HL-60 (cell line): Measurements from ENCODE around the gene SNX9.

Experiments
- DNase-seq, 2 experiments: peaks; one replicate each; pipeline ENCODE4 v3.0.0-alpha.2; 2010 to 2020; ENCODE audit warnings: low read depth in 1 of 2, low spot score in 1 of 2
- H3K27ac ChIP-seq: fragments of 250-450 bp; sonication (Bioruptor Pico); replicated peaks from 2 replicates; pipeline ENCODE4 v1.5.1; 2020; ENCODE audit warnings: mild to moderate bottlenecking, moderate library complexity
- H3K27me3 ChIP-seq: fragments of 250-450 bp; sonication (Bioruptor Pico); 2 replicates; pipeline ENCODE4 v1.5.1; 2021; ENCODE audit warnings: mild to moderate bottlenecking, moderate library complexity; ENCODE audit not compliant: insufficient read depth, poor library complexity, severe bottlenecking
- H3K4me3 ChIP-seq: replicated peaks from 2 replicates; pipeline ENCODE4 v1.5.1; 2011; ENCODE audit warnings: mild to moderate bottlenecking, control low read depth, low read length; ENCODE audit not compliant: insufficient read depth
- GABPA ChIP-seq: IDR thresholded peaks from 2 replicates; pipeline ENCODE4 v1.6.1; 2012; ENCODE audit warnings: low read depth
- POLR2AphosphoS5 ChIP-seq: IDR thresholded peaks from 2 replicates; pipeline ENCODE4 v1.6.1; 2012; ENCODE audit warnings: low read depth
- SPI1 ChIP-seq: IDR thresholded peaks from 2 replicates; pipeline ENCODE4 v1.6.1; 2012; ENCODE audit warnings: low read depth, mild to moderate bottlenecking, borderline replicate concordance
- TF ChIP-seq, protein P1 (sequence below): IDR thresholded peaks from 2 replicates; pipeline ENCODE4 v1.6.1; 2012; ENCODE audit warnings: low read depth; ENCODE audit not compliant: insufficient replicate concordance
- TF ChIP-seq, protein P2 (sequence below): IDR thresholded peaks from one replicate; pipeline ENCODE4 v1.5.1; 2011; ENCODE audit warnings: low read length, control low read depth, inconsistent platforms; ENCODE audit not compliant: insufficient read depth

Gene SNX9

DNA sequence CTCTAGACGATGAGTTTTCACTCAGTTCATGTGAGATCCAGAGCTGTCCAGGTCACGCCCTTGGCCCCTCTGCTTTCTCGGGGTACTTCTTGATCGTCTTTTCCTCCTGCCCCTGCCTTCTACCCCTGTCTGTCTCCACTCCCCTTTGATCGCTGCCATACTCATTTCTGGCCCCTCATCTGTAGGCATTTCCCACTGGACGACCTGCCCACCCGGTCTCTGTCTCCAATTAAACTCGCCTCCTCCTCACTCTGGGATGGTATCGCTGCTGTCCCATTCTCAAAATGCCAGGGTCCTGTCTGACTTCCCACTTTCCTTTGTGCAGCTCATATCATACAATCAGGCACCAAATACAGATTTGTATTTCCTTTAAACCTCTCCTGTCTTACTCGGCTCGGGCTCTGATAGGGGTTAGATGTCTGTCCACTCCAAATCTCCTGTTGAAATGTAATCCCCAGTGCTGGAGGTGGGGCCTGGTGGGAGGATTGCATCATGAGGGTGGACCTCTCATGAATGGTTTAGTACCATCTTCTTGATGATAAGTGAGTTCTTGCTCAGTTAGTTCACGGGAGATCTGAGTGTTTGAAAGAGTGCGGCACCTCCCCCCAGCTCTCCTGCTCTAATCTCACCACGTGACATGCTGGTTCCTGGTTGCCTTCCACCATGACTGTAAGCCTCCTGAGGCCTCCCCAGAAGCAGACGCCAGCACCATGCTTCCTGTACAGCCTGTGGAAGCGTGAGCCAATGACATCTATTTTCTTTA is 155.2 kb downstream of the SNX9 start:
- TF ChIP-seq, protein P1, sequence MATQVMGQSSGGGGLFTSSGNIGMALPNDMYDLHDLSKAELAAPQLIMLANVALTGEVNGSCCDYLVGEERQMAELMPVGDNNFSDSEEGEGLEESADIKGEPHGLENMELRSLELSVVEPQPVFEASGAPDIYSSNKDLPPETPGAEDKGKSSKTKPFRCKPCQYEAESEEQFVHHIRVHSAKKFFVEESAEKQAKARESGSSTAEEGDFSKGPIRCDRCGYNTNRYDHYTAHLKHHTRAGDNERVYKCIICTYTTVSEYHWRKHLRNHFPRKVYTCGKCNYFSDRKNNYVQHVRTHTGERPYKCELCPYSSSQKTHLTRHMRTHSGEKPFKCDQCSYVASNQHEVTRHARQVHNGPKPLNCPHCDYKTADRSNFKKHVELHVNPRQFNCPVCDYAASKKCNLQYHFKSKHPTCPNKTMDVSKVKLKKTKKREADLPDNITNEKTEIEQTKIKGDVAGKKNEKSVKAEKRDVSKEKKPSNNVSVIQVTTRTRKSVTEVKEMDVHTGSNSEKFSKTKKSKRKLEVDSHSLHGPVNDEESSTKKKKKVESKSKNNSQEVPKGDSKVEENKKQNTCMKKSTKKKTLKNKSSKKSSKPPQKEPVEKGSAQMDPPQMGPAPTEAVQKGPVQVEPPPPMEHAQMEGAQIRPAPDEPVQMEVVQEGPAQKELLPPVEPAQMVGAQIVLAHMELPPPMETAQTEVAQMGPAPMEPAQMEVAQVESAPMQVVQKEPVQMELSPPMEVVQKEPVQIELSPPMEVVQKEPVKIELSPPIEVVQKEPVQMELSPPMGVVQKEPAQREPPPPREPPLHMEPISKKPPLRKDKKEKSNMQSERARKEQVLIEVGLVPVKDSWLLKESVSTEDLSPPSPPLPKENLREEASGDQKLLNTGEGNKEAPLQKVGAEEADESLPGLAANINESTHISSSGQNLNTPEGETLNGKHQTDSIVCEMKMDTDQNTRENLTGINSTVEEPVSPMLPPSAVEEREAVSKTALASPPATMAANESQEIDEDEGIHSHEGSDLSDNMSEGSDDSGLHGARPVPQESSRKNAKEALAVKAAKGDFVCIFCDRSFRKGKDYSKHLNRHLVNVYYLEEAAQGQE: no peak
- TF ChIP-seq POLR2AphosphoS5: no peak
- TF ChIP-seq, protein P2, sequence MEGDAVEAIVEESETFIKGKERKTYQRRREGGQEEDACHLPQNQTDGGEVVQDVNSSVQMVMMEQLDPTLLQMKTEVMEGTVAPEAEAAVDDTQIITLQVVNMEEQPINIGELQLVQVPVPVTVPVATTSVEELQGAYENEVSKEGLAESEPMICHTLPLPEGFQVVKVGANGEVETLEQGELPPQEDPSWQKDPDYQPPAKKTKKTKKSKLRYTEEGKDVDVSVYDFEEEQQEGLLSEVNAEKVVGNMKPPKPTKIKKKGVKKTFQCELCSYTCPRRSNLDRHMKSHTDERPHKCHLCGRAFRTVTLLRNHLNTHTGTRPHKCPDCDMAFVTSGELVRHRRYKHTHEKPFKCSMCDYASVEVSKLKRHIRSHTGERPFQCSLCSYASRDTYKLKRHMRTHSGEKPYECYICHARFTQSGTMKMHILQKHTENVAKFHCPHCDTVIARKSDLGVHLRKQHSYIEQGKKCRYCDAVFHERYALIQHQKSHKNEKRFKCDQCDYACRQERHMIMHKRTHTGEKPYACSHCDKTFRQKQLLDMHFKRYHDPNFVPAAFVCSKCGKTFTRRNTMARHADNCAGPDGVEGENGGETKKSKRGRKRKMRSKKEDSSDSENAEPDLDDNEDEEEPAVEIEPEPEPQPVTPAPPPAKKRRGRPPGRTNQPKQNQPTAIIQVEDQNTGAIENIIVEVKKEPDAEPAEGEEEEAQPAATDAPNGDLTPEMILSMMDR: no peak
- TF ChIP-seq SPI1: no peak
- TF ChIP-seq GABPA: no peak
- no peak overlapping the region for H3K4me3 ChIP-seq
- no peak overlapping the region for H3K27ac ChIP-seq
- no peak for DNase-seq
- no peaks in the 10 kb centered on the region for H3K27me3 ChIP-seq

DNA sequence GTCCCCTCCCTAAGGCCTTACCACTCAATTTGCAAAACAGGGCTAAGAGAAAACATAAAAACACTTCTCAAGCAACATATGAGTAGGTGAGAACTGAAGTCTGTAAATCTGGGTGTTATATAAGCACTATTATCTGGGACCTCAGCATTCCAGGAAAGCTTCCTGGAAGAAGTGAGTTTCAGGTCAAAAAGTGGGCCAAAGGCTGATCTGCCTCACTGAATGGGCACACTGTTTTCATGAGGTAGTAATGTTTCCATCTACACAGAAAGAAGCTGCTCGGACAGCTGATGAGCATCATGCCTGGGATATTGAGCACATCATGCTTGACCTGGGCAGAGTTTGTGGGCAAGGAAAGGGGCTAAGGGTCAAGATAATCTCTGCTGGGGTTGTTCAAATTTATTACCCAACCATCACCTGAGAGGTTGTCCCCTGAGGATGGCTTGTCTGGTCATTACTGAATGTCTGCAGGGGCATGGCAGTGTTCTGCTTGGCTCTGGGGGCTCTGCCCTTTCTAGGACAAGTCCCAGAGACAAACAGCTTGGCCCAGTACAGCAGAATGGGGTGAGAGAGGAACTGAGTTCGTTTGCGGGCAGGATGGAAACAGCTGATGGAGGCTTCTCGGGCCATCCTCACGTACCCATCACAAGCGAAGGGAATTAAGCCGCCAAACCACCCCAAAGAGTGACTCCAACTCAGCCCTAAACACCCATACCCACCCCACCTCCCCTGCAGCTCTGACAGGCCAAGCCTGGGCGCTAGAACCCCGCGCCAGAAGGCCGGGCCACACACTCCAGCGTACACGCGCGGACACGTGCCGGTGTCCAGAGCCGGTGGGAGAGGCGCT is 157.5 kb downstream of the SNX9 start:
- DNase-seq: peak; percentile 41 to 56
- H3K27me3 ChIP-seq: no peaks in the 10 kb centered on the region
- TF ChIP-seq, protein P2: no peak
- peak; percentile 71 for TF ChIP-seq SPI1
- H3K27ac ChIP-seq: no peak overlapping the region; the same call in 1 of the 2 replicates
- H3K4me3 ChIP-seq: peak overlapping the region; percentile 54

DNA sequence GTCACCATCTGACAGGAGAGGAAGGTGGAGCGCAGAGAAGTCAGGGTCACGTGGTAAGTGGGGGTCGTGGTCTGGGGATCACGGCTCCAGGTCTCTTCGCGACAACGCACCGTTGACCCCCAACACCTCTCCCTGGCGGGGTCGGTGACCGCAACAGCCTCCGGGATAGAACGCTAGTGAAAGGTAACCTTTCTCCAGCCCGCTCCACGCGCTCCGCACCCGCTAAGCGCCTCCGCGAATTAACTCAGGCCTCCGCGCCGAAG is 158.0 kb downstream of the SNX9 start:
- TF ChIP-seq, protein P1: no peak
- TF ChIP-seq GABPA (0 out of 2 replicates have a peak, but pooled peaks have one; percentile 24), POLR2AphosphoS5 (no peak)
- peak overlapping the region; percentile 54 for H3K4me3 ChIP-seq
- no peaks in the 10 kb centered on the region for H3K27me3 ChIP-seq
- DNase-seq: peak in 1 of 2 experiments; percentile 55
- H3K27ac ChIP-seq: peak overlapping the region; percentile 17; the same call in 1 of the 2 replicates

DNA sequence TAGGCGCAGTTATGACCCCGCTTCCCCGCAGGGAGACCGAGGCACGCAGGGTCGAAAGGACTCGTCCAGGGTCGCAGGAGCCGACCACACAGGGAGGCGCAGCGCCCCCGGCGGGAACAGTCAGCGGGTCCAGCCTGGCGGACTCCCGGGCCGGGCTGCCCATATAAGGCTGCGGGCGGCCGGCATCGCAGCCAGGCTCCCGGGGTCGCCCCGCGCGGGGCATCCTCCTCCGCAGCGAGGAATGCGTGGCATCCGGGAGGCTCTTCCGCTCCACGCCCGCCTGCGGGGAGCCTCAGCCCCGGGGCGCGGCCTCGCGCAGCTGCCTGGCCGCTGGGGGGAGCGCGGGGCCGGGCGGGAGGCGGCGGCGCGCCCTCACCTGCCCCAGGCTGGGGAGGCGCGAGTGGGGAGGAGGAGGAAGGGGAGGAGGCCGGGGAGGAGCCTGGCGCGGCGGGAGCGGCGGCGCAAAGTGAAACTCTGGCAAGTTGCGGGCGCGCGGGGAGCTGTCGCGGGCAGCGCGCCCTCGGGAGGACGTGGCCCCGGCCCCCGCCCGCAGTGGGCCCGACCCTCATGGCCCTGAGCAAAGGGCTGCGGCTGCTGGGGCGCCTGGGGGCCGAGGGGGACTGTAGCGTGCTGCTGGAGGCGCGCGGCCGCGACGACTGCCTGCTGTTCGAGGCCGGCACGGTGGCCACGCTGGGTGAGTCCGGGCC is 158.5 kb downstream of the SNX9 start, which contains the start of gene SYNJ2:
SYNJ2 (plus strand) TSS at position 469 of the 707 bp plus-strand sequence; CDS start at position 568, 99 bp downstream.
- TF ChIP-seq, protein P2: no peak
- TF ChIP-seq POLR2AphosphoS5: peak; percentile 52; the same call in 1 of the 2 replicates
- Histone ChIP-seq H3K4me3 (peak within 1 kb of the TSS; percentile 54), H3K27ac (peak within 1 kb of the TSS; percentile 55), H3K27me3 (no peaks in the 10 kb centered on the region)
- peak; percentile 57 to 69 for DNase-seq
